CD4-positive, alpha-beta T cell treated with Interleukin-4 for 1 hour (primary cell): ENCODE data around the gene INPP5K.
"Not testable (repeated sequence)": the region's sequence is repeated elsewhere in the genome, so short reads cannot be mapped to it uniquely, and the experiment has no call there.

Source experiments
- DNase-seq, 2 donors: peaks; one replicate each; pipeline ENCODE4 v3.0.0-alpha.2; 2020 to 2022

Gene INPP5K

GRCh38 chr17:1461198-1461944 lies 55.0 kb downstream of the INPP5K start:
- DNase-seq: peak in 1 of 2 donors; percentile 31

- DNase-seq: no peak
These were observed 56.2 kb downstream of the INPP5K start for GRCh38 chr17:1460233-1460632.

- DNase-seq: peak; percentile 97
These were observed 60.4 kb downstream of the INPP5K start, which contains the start of gene CRK for GRCh38 chr17:1455797-1456599. Gene CRK (minus strand): TSS chr17:1456232. CDS start chr17:1456117, 115 bp downstream.

- peak; percentile 43 to 45 for DNase-seq
These were observed 61.1 kb downstream of the INPP5K start for GRCh38 chr17:1455291-1455796.

GRCh38 chr17:1454541-1454940 lies 61.9 kb downstream of the INPP5K start:
- DNase-seq: no peak

- DNase-seq: not testable (repeated sequence)
These were observed 62.7 kb downstream of the INPP5K start for GRCh38 chr17:1453694-1454093.

- DNase-seq: no peak
These were observed 63.6 kb downstream of the INPP5K start for GRCh38 chr17:1452836-1453235.

- not testable (repeated sequence) for DNase-seq
These were observed 66.2 kb downstream of the INPP5K start for GRCh38 chr17:1450261-1450660.

GRCh38 chr17:1449412-1449967 lies 66.9 kb downstream of the INPP5K start:
- DNase-seq: no peak

- DNase-seq: no peak
These were observed 69.4 kb downstream of the INPP5K start for GRCh38 chr17:1447052-1447451.

- no peak for DNase-seq
These were observed 70.2 kb downstream of the INPP5K start for GRCh38 chr17:1446201-1446600.

- not testable (repeated sequence) for DNase-seq
These were observed 70.7 kb downstream of the INPP5K start for GRCh38 chr17:1445695-1446094.
